ENCODE measurements around the gene AMBRA1. TPM values are rescaled to one million over a fixed set of nuclear protein-coding genes. Genes with fewer than 3 reads are reported as not detected.

Gene AMBRA1
- total RNA-seq, 6 experiments from 2014 or later: 23.2 to 25.9 (median 24.4) TPM

DNA sequence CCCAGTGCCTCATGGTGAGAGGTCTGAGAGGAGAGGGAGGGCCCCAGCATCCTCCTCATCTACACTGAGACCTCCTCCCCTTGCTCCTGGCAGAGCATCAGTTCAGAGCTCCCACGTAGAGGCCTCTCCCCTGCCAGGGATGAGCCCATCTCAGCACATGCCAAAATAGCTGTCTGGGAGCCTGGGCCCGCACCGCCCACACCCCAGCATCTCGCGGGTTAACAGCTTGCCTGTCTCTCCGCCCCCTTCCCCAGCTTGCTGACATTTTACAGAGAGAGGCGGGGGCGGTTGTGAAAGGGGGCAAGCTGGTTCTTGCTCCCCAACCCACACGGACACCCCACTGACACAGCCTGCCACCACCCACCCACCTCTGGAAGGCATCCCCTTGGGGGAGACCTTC lies 240.1 kb downstream of the AMBRA1 start:
- no peak overlapping the region for H3K4me3 Mint-ChIP-seq
- peaks cover 17% of the 10 kb centered on the region for H3K4me1 Mint-ChIP-seq (ENCODE audit: low read depth)
- TF ChIP-seq, protein P1, sequence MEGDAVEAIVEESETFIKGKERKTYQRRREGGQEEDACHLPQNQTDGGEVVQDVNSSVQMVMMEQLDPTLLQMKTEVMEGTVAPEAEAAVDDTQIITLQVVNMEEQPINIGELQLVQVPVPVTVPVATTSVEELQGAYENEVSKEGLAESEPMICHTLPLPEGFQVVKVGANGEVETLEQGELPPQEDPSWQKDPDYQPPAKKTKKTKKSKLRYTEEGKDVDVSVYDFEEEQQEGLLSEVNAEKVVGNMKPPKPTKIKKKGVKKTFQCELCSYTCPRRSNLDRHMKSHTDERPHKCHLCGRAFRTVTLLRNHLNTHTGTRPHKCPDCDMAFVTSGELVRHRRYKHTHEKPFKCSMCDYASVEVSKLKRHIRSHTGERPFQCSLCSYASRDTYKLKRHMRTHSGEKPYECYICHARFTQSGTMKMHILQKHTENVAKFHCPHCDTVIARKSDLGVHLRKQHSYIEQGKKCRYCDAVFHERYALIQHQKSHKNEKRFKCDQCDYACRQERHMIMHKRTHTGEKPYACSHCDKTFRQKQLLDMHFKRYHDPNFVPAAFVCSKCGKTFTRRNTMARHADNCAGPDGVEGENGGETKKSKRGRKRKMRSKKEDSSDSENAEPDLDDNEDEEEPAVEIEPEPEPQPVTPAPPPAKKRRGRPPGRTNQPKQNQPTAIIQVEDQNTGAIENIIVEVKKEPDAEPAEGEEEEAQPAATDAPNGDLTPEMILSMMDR (IDR thresholded peaks at IDR 0.05): no peak
- H3K36me3 Mint-ChIP-seq (ENCODE audit: low read depth): no peaks in the 10 kb centered on the region; the same call in 1 of the 2 replicates
- no peak for DNase-seq
- no peaks in the 10 kb centered on the region for H3K9me3 Mint-ChIP-seq
- H3K27me3 Mint-ChIP-seq (ENCODE audit: insufficient read depth): no peaks in the 10 kb centered on the region; the same call in none of the 2 replicates
- no peak overlapping the region for H3K27ac Mint-ChIP-seq

DNA sequence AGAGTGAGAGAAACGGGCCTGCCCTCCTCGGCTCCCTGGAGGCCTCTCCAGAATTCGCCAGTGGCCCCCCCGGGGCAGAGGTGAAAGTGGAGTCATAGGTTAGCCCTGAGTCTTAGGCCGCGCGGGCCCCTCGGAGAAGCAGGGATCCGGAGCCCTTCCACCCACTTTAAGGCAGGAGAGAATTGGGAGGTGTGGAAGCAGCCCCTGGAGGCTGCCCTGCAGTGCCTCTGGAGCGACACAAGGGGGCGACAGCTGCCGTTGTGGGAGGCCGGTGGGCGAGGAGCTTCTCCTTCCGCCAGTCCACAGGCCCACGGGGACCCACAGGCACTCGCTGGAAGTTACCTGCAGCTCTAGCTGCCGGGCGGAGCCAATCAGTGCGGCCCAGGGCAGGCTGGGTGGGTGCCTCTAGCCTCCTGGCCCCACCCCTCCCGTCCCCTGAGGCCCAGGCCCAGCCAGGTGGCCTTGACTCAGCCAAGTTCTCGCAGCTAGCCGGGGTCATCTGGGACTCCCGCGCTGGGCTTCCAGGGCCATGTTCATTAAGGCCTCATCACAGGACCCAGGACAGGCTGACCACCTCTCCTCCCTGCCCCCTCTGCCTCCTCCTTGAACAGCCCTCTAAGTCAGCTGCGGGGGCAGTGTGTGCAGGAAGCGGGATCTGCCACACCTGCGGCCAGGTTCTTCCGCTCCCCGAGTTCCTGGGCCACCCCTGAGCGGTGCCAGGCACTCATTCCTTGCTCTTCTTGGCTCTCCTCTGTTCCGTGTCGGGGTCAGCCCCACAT lies 241.6 kb downstream of the AMBRA1 start:
- DNase-seq: no peak
- TF ChIP-seq, protein P1 (IDR thresholded peaks at IDR 0.05): peak; percentile 89
- Mint-ChIP-seq H3K36me3 (ENCODE audit: low read depth) (no peaks in the 10 kb centered on the region; the same call in 1 of the 2 replicates), H3K27ac (no peak overlapping the region), H3K4me3 (no peak overlapping the region), H3K27me3 (ENCODE audit: insufficient read depth) (no peaks in the 10 kb centered on the region; the same call in 1 of the 2 replicates), H3K9me3 (no peaks in the 10 kb centered on the region), H3K4me1 (ENCODE audit: low read depth) (peaks cover 23% of the 10 kb centered on the region)

DNA sequence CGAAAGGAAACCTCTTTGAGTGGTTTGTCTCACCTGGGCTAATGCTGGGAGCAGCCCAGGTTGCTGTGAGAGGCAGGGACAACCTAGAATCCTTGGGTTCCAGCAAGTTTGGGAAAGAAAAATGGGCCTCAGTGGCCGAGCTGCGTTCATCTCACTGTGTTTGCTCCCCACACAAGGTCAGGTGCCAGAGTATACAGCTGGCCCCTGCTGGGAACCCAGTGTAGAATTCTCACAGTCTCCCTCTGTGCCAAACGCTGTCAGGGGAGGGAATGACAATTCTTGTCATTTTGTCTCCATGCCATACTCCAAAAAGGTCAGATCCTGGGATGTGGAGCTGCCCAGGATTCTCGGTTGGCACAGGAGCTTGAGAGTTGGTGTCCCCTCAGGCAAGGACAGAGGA lies 242.2 kb downstream of the AMBRA1 start:
- Mint-ChIP-seq H3K4me3 (no peak overlapping the region), H3K36me3 (ENCODE audit: low read depth) (no peaks in the 10 kb centered on the region; the same call in 1 of the 2 replicates), H3K9me3 (no peaks in the 10 kb centered on the region), H3K27ac (no peak overlapping the region), H3K27me3 (ENCODE audit: insufficient read depth) (no peaks in the 10 kb centered on the region; the same call in 1 of the 2 replicates), H3K4me1 (ENCODE audit: low read depth) (peaks cover 23% of the 10 kb centered on the region)
- TF ChIP-seq, protein P1 (IDR thresholded peaks at IDR 0.05): no peak
- no peak for DNase-seq

DNA sequence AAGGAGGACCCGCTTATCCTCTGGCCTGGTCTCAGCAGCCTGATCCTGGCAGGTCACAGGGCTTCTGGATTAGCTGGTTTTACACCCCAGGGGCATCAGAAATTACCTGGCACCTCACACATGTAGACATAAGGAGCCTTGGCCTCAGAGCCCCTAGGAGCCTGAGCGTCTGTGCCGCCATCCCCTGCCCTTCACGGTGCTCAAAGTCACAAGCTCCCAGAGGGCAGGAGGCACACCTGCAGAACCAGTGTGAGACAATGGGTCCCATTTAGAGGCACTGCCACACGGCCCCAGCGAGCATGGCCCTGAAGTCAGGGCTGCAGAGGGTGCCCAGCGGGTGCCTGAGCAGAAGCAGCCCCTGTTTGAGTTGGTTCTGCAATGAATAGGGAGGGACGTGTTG lies 242.7 kb downstream of the AMBRA1 start:
- TF ChIP-seq, protein P1 (IDR thresholded peaks at IDR 0.05): no peak
- Mint-ChIP-seq H3K4me1 (ENCODE audit: low read depth) (peaks cover 23% of the 10 kb centered on the region), H3K27me3 (ENCODE audit: insufficient read depth) (no peaks in the 10 kb centered on the region; the same call in 1 of the 2 replicates), H3K36me3 (ENCODE audit: low read depth) (no peaks in the 10 kb centered on the region; the same call in 1 of the 2 replicates), H3K4me3 (no peak overlapping the region), H3K9me3 (no peaks in the 10 kb centered on the region), H3K27ac (no peak overlapping the region)
- no peak for DNase-seq

DNA sequence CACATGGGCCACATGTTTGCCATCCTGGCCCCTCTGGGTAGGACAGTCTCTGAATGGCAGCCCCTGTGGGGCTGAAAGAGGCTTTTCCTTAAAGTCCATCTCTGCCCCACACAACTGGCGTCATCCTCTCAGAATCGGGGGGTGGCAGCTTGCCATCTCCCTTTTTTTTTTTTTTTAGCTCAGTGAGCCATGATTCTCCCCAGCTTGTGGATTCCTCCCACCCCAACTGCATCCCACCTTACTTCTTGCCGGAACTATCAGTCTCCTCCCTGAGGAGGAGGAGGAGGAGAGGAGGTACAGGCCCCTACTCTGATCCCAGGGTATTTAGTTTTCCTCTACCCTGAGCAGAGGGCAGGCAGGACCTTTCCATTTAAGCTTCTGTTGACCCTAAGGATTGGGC lies 243.1 kb downstream of the AMBRA1 start:
- Mint-ChIP-seq H3K4me3 (no peak overlapping the region), H3K9me3 (no peaks in the 10 kb centered on the region), H3K36me3 (ENCODE audit: low read depth) (no peaks in the 10 kb centered on the region; the same call in 1 of the 2 replicates), H3K27me3 (ENCODE audit: insufficient read depth) (no peaks in the 10 kb centered on the region; the same call in 1 of the 2 replicates), H3K4me1 (ENCODE audit: low read depth) (peaks cover 22% of the 10 kb centered on the region), H3K27ac (no peak overlapping the region)
- no peak for DNase-seq
- TF ChIP-seq, protein P1 (IDR thresholded peaks at IDR 0.05): no peak

Data from HFFc6 (cell line).